ENCODE measurements around the gene PPM1G.
A peak's percentile ranks its signal among the peaks of the same experiment; 100 is the strongest.

Gene PPM1G

GRCh38 chr2:27409321-27410073 lies at the start of gene PPM1G:
TSS of gene PPM1G (minus strand) at chr2:27409591. CDS start at chr2:27409422, 169 bp downstream.
- peak; percentile 88 for DNase-seq (ENCODE audit: low read depth)
- peak within 1 kb of the TSS; percentile 85 for H3K4me3 ChIP-seq (ENCODE audit: control insufficient read depth, low read depth, low read length)
- TF ChIP-seq CTCF (conservative IDR thresholded peaks at IDR 0.05; ENCODE audit: control insufficient read depth, insufficient read depth, low read depth, low read length) = no peak

- DNase-seq (ENCODE audit: low read depth) = no peak
- H3K4me3 ChIP-seq (ENCODE audit: control insufficient read depth, low read depth, low read length) = no peak overlapping the region
- TF ChIP-seq CTCF (conservative IDR thresholded peaks at IDR 0.05; ENCODE audit: control insufficient read depth, insufficient read depth, low read depth, low read length) = no peak
Observed at GRCh38 chr2:27453968-27454367, 44.6 kb upstream of the PPM1G start.

GRCh38 chr2:27451095-27451494 lies 41.7 kb upstream of the PPM1G start:
- TF ChIP-seq CTCF (conservative IDR thresholded peaks at IDR 0.05; ENCODE audit: control insufficient read depth, insufficient read depth, low read depth, low read length) = no peak
- H3K4me3 ChIP-seq (ENCODE audit: control insufficient read depth, low read depth, low read length) = no peak overlapping the region
- no peak for DNase-seq (ENCODE audit: low read depth)

- no peak overlapping the region for H3K4me3 ChIP-seq (ENCODE audit: control insufficient read depth, low read depth, low read length)
- DNase-seq (ENCODE audit: low read depth) = no peak
- TF ChIP-seq CTCF (conservative IDR thresholded peaks at IDR 0.05; ENCODE audit: control insufficient read depth, insufficient read depth, low read depth, low read length) = no peak
Observed at GRCh38 chr2:27448381-27448780, 39.0 kb upstream of the PPM1G start.

- TF ChIP-seq CTCF (conservative IDR thresholded peaks at IDR 0.05; ENCODE audit: control insufficient read depth, insufficient read depth, low read depth, low read length) = no peak
- no peak for DNase-seq (ENCODE audit: low read depth)
- no peak overlapping the region for H3K4me3 ChIP-seq (ENCODE audit: control insufficient read depth, low read depth, low read length)
Observed at GRCh38 chr2:27446057-27446456, 36.7 kb upstream of the PPM1G start.

GRCh38 chr2:27445615-27446014 lies 36.2 kb upstream of the PPM1G start:
- TF ChIP-seq CTCF (conservative IDR thresholded peaks at IDR 0.05; ENCODE audit: control insufficient read depth, insufficient read depth, low read depth, low read length) = no peak
- DNase-seq (ENCODE audit: low read depth) = no peak
- H3K4me3 ChIP-seq (ENCODE audit: control insufficient read depth, low read depth, low read length) = no peak overlapping the region
